ENCODE measurements around the gene CDH26.

DNA sequence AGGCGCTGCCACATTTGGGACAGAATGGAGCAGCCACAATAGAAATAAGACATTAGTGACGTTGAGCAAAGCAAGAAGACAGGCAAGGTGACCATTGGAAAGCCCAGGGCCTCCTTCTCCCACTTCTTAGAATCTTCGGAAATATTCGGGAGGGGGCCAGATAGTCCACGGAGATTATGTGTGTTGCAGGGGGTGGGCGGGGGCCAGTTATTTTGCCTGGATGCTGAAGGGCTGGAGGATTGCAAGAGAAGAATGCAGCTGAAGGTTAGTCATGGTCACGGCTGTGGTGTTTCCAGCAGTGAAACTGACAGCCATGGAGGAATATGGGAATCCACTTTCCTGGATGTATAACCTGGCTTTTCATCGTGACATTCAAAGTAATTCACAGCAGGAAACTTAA lies 88.6 kb downstream of the CDH26 start:
- TF ChIP-seq, protein P1, sequence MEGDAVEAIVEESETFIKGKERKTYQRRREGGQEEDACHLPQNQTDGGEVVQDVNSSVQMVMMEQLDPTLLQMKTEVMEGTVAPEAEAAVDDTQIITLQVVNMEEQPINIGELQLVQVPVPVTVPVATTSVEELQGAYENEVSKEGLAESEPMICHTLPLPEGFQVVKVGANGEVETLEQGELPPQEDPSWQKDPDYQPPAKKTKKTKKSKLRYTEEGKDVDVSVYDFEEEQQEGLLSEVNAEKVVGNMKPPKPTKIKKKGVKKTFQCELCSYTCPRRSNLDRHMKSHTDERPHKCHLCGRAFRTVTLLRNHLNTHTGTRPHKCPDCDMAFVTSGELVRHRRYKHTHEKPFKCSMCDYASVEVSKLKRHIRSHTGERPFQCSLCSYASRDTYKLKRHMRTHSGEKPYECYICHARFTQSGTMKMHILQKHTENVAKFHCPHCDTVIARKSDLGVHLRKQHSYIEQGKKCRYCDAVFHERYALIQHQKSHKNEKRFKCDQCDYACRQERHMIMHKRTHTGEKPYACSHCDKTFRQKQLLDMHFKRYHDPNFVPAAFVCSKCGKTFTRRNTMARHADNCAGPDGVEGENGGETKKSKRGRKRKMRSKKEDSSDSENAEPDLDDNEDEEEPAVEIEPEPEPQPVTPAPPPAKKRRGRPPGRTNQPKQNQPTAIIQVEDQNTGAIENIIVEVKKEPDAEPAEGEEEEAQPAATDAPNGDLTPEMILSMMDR (IDR thresholded peaks at IDR 0.05; ENCODE audit: extremely low read depth in 1 of 2, insufficient read depth in 1 of 2, low read depth in 1 of 2, low read length in 2 of 2), result no peak
- TF ChIP-seq POLR2A (IDR thresholded peaks at IDR 0.05; ENCODE audit: low read depth, low read length) (no peak), EZH2 (IDR thresholded peaks at IDR 0.05; ENCODE audit: borderline replicate concordance, low read depth, low read length, severe bottlenecking) (no peak), POLR2AphosphoS5 (IDR thresholded peaks at IDR 0.05; ENCODE audit: insufficient read depth, low read depth, low read length) (no peak), FOS (IDR thresholded peaks at IDR 0.05; ENCODE audit: borderline replicate concordance, insufficient read depth, low read length) (no peak), GATA2 (IDR thresholded peaks at IDR 0.05; ENCODE audit: insufficient read depth, insufficient read length, low read depth, low read length) (no peak), JUN (IDR thresholded peaks at IDR 0.05; ENCODE audit: borderline replicate concordance, insufficient read depth, insufficient read length, low read depth) (no peak)
- TF ChIP-seq, protein P2, sequence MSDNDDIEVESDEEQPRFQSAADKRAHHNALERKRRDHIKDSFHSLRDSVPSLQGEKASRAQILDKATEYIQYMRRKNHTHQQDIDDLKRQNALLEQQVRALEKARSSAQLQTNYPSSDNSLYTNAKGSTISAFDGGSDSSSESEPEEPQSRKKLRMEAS (IDR thresholded peaks at IDR 0.05; ENCODE audit: insufficient read depth, insufficient read length), result no peak

Measured in endothelial cell of umbilical vein (primary cell).